ENCODE results near the gene YIPF2.
"Not testable (repeated sequence)": the region's sequence is repeated elsewhere in the genome, so short reads cannot be mapped to it uniquely, and the experiment has no call there.

The YIPF2 gene

DNA sequence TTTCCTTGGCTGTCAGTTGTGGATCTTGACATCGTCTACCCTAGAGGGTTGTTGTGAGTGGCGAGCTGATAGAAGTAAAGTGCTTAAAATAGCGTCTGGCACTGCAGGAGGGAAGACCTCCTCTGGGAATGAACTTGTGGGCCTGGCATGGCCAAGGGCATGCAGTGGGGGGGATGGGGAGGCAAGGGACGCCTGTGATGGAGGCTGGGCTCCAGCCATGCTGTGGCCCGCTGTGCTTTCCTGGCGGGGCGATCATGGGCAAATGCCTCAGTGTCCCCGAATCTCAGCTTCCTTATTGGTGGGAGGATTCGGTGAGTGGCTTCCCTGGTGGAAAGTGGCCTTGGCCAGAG is 46.4 kb downstream of the YIPF2 start:
- DNase-seq, result no peak
- H3K27me3 Mint-ChIP-seq (ENCODE audit: low read depth, poor library complexity), result peaks cover 3% of the 10 kb centered on the region
- H3K27ac Mint-ChIP-seq, result peak overlapping the region; percentile 98
- peaks cover 78% of the 10 kb centered on the region for H3K4me1 Mint-ChIP-seq
- H3K4me3 Mint-ChIP-seq, result peak overlapping the region; percentile 71
- TF ChIP-seq, protein P1, sequence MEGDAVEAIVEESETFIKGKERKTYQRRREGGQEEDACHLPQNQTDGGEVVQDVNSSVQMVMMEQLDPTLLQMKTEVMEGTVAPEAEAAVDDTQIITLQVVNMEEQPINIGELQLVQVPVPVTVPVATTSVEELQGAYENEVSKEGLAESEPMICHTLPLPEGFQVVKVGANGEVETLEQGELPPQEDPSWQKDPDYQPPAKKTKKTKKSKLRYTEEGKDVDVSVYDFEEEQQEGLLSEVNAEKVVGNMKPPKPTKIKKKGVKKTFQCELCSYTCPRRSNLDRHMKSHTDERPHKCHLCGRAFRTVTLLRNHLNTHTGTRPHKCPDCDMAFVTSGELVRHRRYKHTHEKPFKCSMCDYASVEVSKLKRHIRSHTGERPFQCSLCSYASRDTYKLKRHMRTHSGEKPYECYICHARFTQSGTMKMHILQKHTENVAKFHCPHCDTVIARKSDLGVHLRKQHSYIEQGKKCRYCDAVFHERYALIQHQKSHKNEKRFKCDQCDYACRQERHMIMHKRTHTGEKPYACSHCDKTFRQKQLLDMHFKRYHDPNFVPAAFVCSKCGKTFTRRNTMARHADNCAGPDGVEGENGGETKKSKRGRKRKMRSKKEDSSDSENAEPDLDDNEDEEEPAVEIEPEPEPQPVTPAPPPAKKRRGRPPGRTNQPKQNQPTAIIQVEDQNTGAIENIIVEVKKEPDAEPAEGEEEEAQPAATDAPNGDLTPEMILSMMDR (IDR thresholded peaks at IDR 0.05), result no peak
- H3K9me3 Mint-ChIP-seq, result no peaks in the 10 kb centered on the region
- no peaks in the 10 kb centered on the region for H3K36me3 Mint-ChIP-seq (ENCODE audit: low read depth)

GRCh38 chr19:10881403-10882107 is 46.9 kb downstream of the YIPF2 start:
- peaks cover 3% of the 10 kb centered on the region for H3K27me3 Mint-ChIP-seq (ENCODE audit: low read depth, poor library complexity)
- peaks cover 79% of the 10 kb centered on the region for H3K4me1 Mint-ChIP-seq
- no peaks in the 10 kb centered on the region for H3K36me3 Mint-ChIP-seq (ENCODE audit: low read depth)
- H3K9me3 Mint-ChIP-seq, result no peaks in the 10 kb centered on the region
- DNase-seq, result peak; percentile 77
- peak overlapping the region; percentile 98 for H3K27ac Mint-ChIP-seq
- TF ChIP-seq, protein P1 (IDR thresholded peaks at IDR 0.05), result no peak
- H3K4me3 Mint-ChIP-seq, result peak overlapping the region; percentile 71

GRCh38 chr19:10878253-10878652 is 50.2 kb downstream of the YIPF2 start:
- DNase-seq, result no peak
- Mint-ChIP-seq H3K27ac (peak overlapping the region; percentile 95), H3K4me3 (no peak overlapping the region), H3K4me1 (peaks cover 82% of the 10 kb centered on the region), H3K9me3 (no peaks in the 10 kb centered on the region), H3K36me3 (ENCODE audit: low read depth) (peaks cover 7% of the 10 kb centered on the region), H3K27me3 (ENCODE audit: low read depth, poor library complexity) (peaks cover 3% of the 10 kb centered on the region)
- TF ChIP-seq, protein P1 (IDR thresholded peaks at IDR 0.05), result no peak

DNA sequence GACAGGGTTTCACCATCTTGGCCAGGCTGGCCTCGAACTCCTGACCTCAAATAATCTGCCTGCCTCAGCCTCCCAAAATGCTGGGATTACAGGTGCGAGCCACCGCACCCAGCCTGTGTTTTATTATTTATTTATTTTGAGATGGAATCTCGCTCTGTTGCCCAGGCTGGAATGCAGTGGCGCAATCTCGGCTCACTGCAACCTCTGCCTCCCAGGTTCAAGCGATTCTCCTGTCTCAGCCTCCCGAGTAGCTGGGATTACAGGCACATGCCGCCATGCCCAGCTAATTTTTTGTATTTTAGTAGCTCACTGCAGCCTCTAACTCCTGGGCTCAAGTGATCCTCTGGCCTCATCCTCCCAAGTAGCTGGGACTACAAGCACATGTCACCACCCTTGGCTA is 50.8 kb downstream of the YIPF2 start:
- Mint-ChIP-seq H3K27ac (peak overlapping the region; percentile 95), H3K4me1 (peaks cover 82% of the 10 kb centered on the region)
- not testable (repeated sequence) for H3K9me3 Mint-ChIP-seq

DNA sequence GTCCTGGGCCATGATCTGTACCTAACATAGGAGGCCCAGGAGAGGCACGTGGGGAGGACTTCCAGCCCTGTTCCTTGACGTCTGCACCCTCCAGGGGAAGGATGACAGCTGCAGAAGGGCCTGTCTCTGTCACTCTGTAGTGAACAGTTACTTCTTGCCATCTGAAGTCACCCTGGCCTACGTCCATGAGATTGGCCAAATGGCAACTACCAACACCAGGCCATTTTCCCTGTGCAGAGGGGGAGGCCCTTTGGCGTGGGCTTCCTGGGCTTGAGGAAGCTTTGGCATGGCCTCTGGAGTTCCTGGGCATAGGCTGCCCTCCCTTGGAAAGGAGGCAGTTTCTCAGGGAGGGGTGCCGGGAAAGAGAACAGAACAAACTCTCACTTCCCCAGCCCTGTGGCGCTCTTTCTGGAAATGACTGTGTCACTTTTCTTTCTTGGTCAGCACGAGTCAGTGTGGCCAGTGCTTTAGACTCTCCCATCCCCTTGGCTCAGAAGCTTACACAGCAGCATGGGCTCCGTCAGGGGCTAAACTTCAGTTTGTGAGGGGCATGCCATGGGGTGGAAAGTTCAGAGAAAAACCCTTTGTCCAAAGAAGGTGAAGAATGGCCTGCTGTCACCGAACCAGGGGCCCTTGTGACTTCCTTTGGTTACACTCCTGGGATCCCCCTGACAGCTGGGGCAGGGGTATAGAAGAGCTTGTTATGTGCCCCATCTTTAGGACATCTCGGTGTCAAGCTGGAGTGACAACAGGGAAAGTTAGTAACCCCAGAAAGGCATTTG is 51.8 kb downstream of the YIPF2 start:
- no peak for DNase-seq
- no peak overlapping the region for H3K4me3 Mint-ChIP-seq
- peaks cover 3% of the 10 kb centered on the region for H3K27me3 Mint-ChIP-seq (ENCODE audit: low read depth, poor library complexity)
- H3K36me3 Mint-ChIP-seq (ENCODE audit: low read depth), result peaks cover 7% of the 10 kb centered on the region
- peak overlapping the region; percentile 97 for H3K27ac Mint-ChIP-seq
- TF ChIP-seq, protein P1 (IDR thresholded peaks at IDR 0.05), result no peak
- peaks cover 76% of the 10 kb centered on the region for H3K4me1 Mint-ChIP-seq
- H3K9me3 Mint-ChIP-seq, result no peaks in the 10 kb centered on the region

More for the DNA sequence above, 50.8 kb downstream of the YIPF2 start:
- H3K27me3 Mint-ChIP-seq (ENCODE audit: low read depth, poor library complexity); H3K36me3 Mint-ChIP-seq (ENCODE audit: low read depth); H3K4me3 Mint-ChIP-seq; DNase-seq: not testable (repeated sequence)

GRCh38 chr19:10874024-10874423 is 54.4 kb downstream of the YIPF2 start:
- no peak for DNase-seq
- TF ChIP-seq, protein P1 (IDR thresholded peaks at IDR 0.05), result no peak
- Mint-ChIP-seq H3K4me1 (peaks cover 63% of the 10 kb centered on the region), H3K27me3 (ENCODE audit: low read depth, poor library complexity) (peaks cover 2% of the 10 kb centered on the region), H3K27ac (peak overlapping the region; percentile 54), H3K36me3 (ENCODE audit: low read depth) (peaks cover 7% of the 10 kb centered on the region), H3K4me3 (peak overlapping the region; percentile 70), H3K9me3 (no peaks in the 10 kb centered on the region)

Data from nephron progenitor cell (in vitro differentiated cells).